ENCODE data around the gene NXN.
A peak's percentile ranks its signal among the peaks of the same experiment; 100 is the strongest.

The NXN gene

GRCh38 chr17:970364-970763 is 9.2 kb downstream of the NXN start:
- H3K9me3 ChIP-seq (ENCODE audit: insufficient read depth, low read length) = no peaks in the 10 kb centered on the region
- no peak for TF ChIP-seq SUZ12 (IDR thresholded peaks at IDR 0.05; ENCODE audit: extremely low read depth, insufficient read depth, insufficient read length)
- no peak for TF ChIP-seq ZNF274 (IDR thresholded peaks at IDR 0.05; ENCODE audit: low read depth, low read length)
- no peak for TF ChIP-seq YY1 (IDR thresholded peaks at IDR 0.05; ENCODE audit: insufficient read depth, insufficient read length)
- peaks cover 16% of the 10 kb centered on the region for H3K36me3 ChIP-seq (ENCODE audit: insufficient read depth, insufficient read length, low read length)
- peaks cover 9% of the 10 kb centered on the region for H3K4me1 ChIP-seq (ENCODE audit: insufficient read depth, insufficient read length)
- no peak overlapping the region for H3K4me3 ChIP-seq (ENCODE audit: insufficient read length, low read depth)
- peak overlapping the region; percentile 32 for H3K9ac ChIP-seq (ENCODE audit: insufficient read length, low read depth)
- no peak for DNase-seq (ENCODE audit: low read depth, low spot score)
- no peaks in the 10 kb centered on the region for H3K27me3 ChIP-seq (ENCODE audit: insufficient read depth, insufficient read length)

GRCh38 chr17:969811-970355 is 9.7 kb downstream of the NXN start:
- no peak overlapping the region for H3K4me3 ChIP-seq (ENCODE audit: insufficient read length, low read depth)
- H3K4me1 ChIP-seq (ENCODE audit: insufficient read depth, insufficient read length) = peaks cover 12% of the 10 kb centered on the region
- no peak overlapping the region for H3K9ac ChIP-seq (ENCODE audit: insufficient read length, low read depth)
- H3K9me3 ChIP-seq (ENCODE audit: insufficient read depth, low read length) = no peaks in the 10 kb centered on the region
- TF ChIP-seq YY1 (IDR thresholded peaks at IDR 0.05; ENCODE audit: insufficient read depth, insufficient read length) (no peak), SUZ12 (IDR thresholded peaks at IDR 0.05; ENCODE audit: extremely low read depth, insufficient read depth, insufficient read length) (no peak)
- H3K27me3 ChIP-seq (ENCODE audit: insufficient read depth, insufficient read length) = no peaks in the 10 kb centered on the region
- DNase-seq (ENCODE audit: low read depth, low spot score) = no peak
- H3K36me3 ChIP-seq (ENCODE audit: insufficient read depth, insufficient read length, low read length) = peaks cover 11% of the 10 kb centered on the region

- Histone ChIP-seq H3K36me3 (ENCODE audit: insufficient read depth, insufficient read length, low read length) (peaks cover 11% of the 10 kb centered on the region), H3K27me3 (ENCODE audit: insufficient read depth, insufficient read length) (no peaks in the 10 kb centered on the region), H3K4me1 (ENCODE audit: insufficient read depth, insufficient read length) (peaks cover 12% of the 10 kb centered on the region), H3K4me3 (ENCODE audit: insufficient read length, low read depth) (no peak overlapping the region), H3K9me3 (ENCODE audit: insufficient read depth, low read length) (no peaks in the 10 kb centered on the region), H3K9ac (ENCODE audit: insufficient read length, low read depth) (no peak overlapping the region)
- TF ChIP-seq YY1 (IDR thresholded peaks at IDR 0.05; ENCODE audit: insufficient read depth, insufficient read length) = no peak
- no peak for TF ChIP-seq SUZ12 (IDR thresholded peaks at IDR 0.05; ENCODE audit: extremely low read depth, insufficient read depth, insufficient read length)
- no peak for TF ChIP-seq ZNF274 (IDR thresholded peaks at IDR 0.05; ENCODE audit: low read depth, low read length)
- no peak for DNase-seq (ENCODE audit: low read depth, low spot score)
Measured at GRCh38 chr17:968812-969730, 10.5 kb downstream of the NXN start.

GRCh38 chr17:967122-967521 is 12.5 kb downstream of the NXN start:
- no peaks in the 10 kb centered on the region for H3K9me3 ChIP-seq (ENCODE audit: insufficient read depth, low read length)
- H3K4me1 ChIP-seq (ENCODE audit: insufficient read depth, insufficient read length) = peaks cover 11% of the 10 kb centered on the region
- no peak overlapping the region for H3K4me3 ChIP-seq (ENCODE audit: insufficient read length, low read depth)
- TF ChIP-seq SUZ12 (IDR thresholded peaks at IDR 0.05; ENCODE audit: extremely low read depth, insufficient read depth, insufficient read length) (no peak), ZNF274 (IDR thresholded peaks at IDR 0.05; ENCODE audit: low read depth, low read length) (no peak), YY1 (IDR thresholded peaks at IDR 0.05; ENCODE audit: insufficient read depth, insufficient read length) (no peak)
- no peak overlapping the region for H3K9ac ChIP-seq (ENCODE audit: insufficient read length, low read depth)
- DNase-seq (ENCODE audit: low read depth, low spot score) = no peak
- H3K27me3 ChIP-seq (ENCODE audit: insufficient read depth, insufficient read length) = no peaks in the 10 kb centered on the region
- peaks cover 11% of the 10 kb centered on the region for H3K36me3 ChIP-seq (ENCODE audit: insufficient read depth, insufficient read length, low read length)

GRCh38 chr17:965311-965989 is 14.1 kb downstream of the NXN start:
- H3K9me3 ChIP-seq (ENCODE audit: insufficient read depth, low read length) = no peaks in the 10 kb centered on the region
- H3K9ac ChIP-seq (ENCODE audit: insufficient read length, low read depth) = no peak overlapping the region
- no peaks in the 10 kb centered on the region for H3K27me3 ChIP-seq (ENCODE audit: insufficient read depth, insufficient read length)
- DNase-seq (ENCODE audit: low read depth, low spot score) = no peak
- TF ChIP-seq YY1 (IDR thresholded peaks at IDR 0.05; ENCODE audit: insufficient read depth, insufficient read length) (no peak), ZNF274 (IDR thresholded peaks at IDR 0.05; ENCODE audit: low read depth, low read length) (no peak), SUZ12 (IDR thresholded peaks at IDR 0.05; ENCODE audit: extremely low read depth, insufficient read depth, insufficient read length) (no peak)
- H3K36me3 ChIP-seq (ENCODE audit: insufficient read depth, insufficient read length, low read length) = peaks cover 12% of the 10 kb centered on the region
- H3K4me3 ChIP-seq (ENCODE audit: insufficient read length, low read depth) = no peak overlapping the region
- peaks cover 11% of the 10 kb centered on the region for H3K4me1 ChIP-seq (ENCODE audit: insufficient read depth, insufficient read length)

- Histone ChIP-seq H3K36me3 (ENCODE audit: insufficient read depth, insufficient read length, low read length) (peaks cover 12% of the 10 kb centered on the region), H3K27me3 (ENCODE audit: insufficient read depth, insufficient read length) (no peaks in the 10 kb centered on the region), H3K4me3 (ENCODE audit: insufficient read length, low read depth) (no peak overlapping the region), H3K4me1 (ENCODE audit: insufficient read depth, insufficient read length) (peaks cover 11% of the 10 kb centered on the region), H3K9ac (ENCODE audit: insufficient read length, low read depth) (no peak overlapping the region), H3K9me3 (ENCODE audit: insufficient read depth, low read length) (no peaks in the 10 kb centered on the region)
- TF ChIP-seq YY1 (IDR thresholded peaks at IDR 0.05; ENCODE audit: insufficient read depth, insufficient read length) (no peak), ZNF274 (IDR thresholded peaks at IDR 0.05; ENCODE audit: low read depth, low read length) (no peak), SUZ12 (IDR thresholded peaks at IDR 0.05; ENCODE audit: extremely low read depth, insufficient read depth, insufficient read length) (no peak)
- DNase-seq (ENCODE audit: low read depth, low spot score) = no peak
Measured at GRCh38 chr17:964876-965275, 14.7 kb downstream of the NXN start.

- Histone ChIP-seq H3K9me3 (ENCODE audit: insufficient read depth, low read length) (no peaks in the 10 kb centered on the region), H3K36me3 (ENCODE audit: insufficient read depth, insufficient read length, low read length) (peaks cover 12% of the 10 kb centered on the region), H3K4me3 (ENCODE audit: insufficient read length, low read depth) (no peak overlapping the region), H3K4me1 (ENCODE audit: insufficient read depth, insufficient read length) (peaks cover 11% of the 10 kb centered on the region), H3K9ac (ENCODE audit: insufficient read length, low read depth) (no peak overlapping the region), H3K27me3 (ENCODE audit: insufficient read depth, insufficient read length) (no peaks in the 10 kb centered on the region)
- TF ChIP-seq SUZ12 (IDR thresholded peaks at IDR 0.05; ENCODE audit: extremely low read depth, insufficient read depth, insufficient read length) = no peak
- TF ChIP-seq YY1 (IDR thresholded peaks at IDR 0.05; ENCODE audit: insufficient read depth, insufficient read length) = no peak
- TF ChIP-seq ZNF274 (IDR thresholded peaks at IDR 0.05; ENCODE audit: low read depth, low read length) = no peak
- DNase-seq (ENCODE audit: low read depth, low spot score) = peak; percentile 68
Measured at GRCh38 chr17:962670-963069, 16.9 kb downstream of the NXN start.

All from NT2/D1 (cell line).